BE2C (cell line): Measurements from ENCODE around the gene HOXC11.

Source experiments
- DNase-seq: peaks from one replicate; pipeline ENCODE4 v3.0.0-alpha.2; 2020
- H3K27me3 ChIP-seq: fragments of 250-450 bp; sonication (Bioruptor Pico); 2 replicates; pipeline ENCODE4 v1.5.1; 2020; ENCODE audit warnings: mild to moderate bottlenecking
- H3K36me3 ChIP-seq: fragments of 250-450 bp; sonication (Bioruptor Pico); 2 replicates; pipeline ENCODE4 v1.5.1; 2020; ENCODE audit warnings: mild to moderate bottlenecking
- H3K4me1 ChIP-seq: fragments of 250-450 bp; sonication (Bioruptor Pico); 2 replicates; pipeline ENCODE4 v1.5.1; 2020
- H3K4me3 ChIP-seq: 2 replicates; pipeline ENCODE4 v1.5.1; 2011; ENCODE audit warnings: low read depth, low read length
- H3K9me3 ChIP-seq: fragments of 250-450 bp; sonication (Bioruptor Pico); 2 replicates; pipeline ENCODE4 v1.5.1; 2020
- TF ChIP-seq, protein P1 (sequence below): IDR thresholded peaks from 2 replicates; pipeline ENCODE4 v1.5.1; 2012; ENCODE audit warnings: mild to moderate bottlenecking, low read depth, low read length

Gene HOXC11

DNA sequence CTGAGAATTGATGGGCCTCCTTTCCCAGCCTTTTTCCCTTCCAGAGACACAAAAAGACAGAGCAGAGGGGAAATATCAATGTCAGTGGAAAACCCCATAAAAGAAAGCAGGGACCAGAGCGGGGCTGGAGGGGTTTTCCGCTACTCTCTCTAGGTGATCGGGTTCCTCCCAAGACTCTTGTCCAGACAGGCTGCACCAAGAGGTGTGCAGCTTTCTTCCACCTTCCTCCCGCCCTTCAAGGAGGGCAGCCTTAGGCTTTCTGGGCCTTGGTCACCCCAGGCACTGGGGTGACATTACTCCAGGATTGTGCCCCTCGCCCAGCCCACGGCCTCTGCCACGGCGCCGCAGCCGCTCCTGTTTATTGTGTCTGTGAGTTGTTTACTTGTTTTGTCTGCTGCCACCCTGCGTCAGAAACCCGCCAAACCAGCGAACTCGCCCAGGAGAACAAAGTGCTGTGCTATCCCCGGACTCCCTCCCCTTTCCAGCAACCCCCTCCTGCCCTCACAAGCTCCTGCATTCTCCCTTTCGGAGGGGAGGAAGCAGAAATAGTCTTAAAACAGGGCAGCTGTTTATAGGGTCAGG, 48.6 kb downstream of the HOXC11 start:
- TF ChIP-seq, protein P1, sequence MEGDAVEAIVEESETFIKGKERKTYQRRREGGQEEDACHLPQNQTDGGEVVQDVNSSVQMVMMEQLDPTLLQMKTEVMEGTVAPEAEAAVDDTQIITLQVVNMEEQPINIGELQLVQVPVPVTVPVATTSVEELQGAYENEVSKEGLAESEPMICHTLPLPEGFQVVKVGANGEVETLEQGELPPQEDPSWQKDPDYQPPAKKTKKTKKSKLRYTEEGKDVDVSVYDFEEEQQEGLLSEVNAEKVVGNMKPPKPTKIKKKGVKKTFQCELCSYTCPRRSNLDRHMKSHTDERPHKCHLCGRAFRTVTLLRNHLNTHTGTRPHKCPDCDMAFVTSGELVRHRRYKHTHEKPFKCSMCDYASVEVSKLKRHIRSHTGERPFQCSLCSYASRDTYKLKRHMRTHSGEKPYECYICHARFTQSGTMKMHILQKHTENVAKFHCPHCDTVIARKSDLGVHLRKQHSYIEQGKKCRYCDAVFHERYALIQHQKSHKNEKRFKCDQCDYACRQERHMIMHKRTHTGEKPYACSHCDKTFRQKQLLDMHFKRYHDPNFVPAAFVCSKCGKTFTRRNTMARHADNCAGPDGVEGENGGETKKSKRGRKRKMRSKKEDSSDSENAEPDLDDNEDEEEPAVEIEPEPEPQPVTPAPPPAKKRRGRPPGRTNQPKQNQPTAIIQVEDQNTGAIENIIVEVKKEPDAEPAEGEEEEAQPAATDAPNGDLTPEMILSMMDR = peak; percentile 63
- Histone ChIP-seq H3K27me3 (no peaks in the 10 kb centered on the region), H3K4me1 (peaks cover 37% of the 10 kb centered on the region), H3K9me3 (no peaks in the 10 kb centered on the region), H3K4me3 (peak overlapping the region; percentile 80), H3K36me3 (no peaks in the 10 kb centered on the region)
- DNase-seq = peak; percentile 76

DNA sequence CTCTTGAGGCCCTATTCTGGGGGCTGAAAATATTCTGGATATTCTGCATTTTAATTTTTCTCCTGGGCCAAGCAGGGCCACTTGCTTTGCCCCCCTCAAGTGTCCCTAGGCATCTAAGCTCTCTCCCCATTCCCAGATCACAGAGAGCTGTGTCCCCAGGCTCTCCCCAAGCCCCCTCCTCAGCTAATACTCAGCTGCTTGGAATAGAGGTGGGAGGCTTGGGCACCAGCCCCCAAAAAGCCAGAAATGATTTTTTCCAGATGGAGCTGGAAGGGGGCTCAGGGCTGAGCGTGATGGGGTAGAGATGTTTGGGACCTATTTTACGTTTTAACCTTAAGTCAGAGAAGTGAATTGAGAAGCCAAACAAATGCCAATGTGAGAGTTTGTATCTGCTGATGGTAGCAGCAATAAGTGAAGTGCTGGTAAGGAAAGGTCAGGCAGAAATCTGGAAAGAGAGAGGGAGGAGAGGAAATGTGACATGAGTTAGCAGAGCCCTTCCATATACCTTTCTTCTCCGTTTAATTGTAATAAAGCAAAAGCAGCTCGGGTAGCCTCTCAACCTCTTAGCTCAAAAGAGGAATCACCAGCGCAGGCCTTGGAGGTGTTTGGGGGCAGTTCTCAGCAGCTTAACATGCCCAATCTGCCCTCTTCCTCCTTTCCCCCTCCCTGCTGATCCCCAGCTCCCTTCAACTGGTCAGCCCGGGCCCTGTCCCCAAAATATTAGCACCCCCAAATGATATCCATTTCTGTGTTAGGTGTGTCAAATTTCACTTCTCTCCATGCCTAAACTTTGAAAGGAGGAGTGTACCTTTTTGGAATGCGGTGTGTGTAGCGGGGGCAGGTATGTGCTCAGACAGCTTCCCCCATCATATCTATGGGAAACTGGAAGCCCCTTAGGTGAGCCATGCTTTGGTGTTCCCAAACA, 50.3 kb downstream of the HOXC11 start:
- H3K36me3 ChIP-seq = no peaks in the 10 kb centered on the region
- no peaks in the 10 kb centered on the region for H3K9me3 ChIP-seq
- no peaks in the 10 kb centered on the region for H3K27me3 ChIP-seq
- no peak for DNase-seq
- no peak overlapping the region; the same call in 1 of the 2 replicates for H3K4me3 ChIP-seq
- H3K4me1 ChIP-seq = peaks cover 41% of the 10 kb centered on the region
- TF ChIP-seq, protein P1 = no peak

DNA sequence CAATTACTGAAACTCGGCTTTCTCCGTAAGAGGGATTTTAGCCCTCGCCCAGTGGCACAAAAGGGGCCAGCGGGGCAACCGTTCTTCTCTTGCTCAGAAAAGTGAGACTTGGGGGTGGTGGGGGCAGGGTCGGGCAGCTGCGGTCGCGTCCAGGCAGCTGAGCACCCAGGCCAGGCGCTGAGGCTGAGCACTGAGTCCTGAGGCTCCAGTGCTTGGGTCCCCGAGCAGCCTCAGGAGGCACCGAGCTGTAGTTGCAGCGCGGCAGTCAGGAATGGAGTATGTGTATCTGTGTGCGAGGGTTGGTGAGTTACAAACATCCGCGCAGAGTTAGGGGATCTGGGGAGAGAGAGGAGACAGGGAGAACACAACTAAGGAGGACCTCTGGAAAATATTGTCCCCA, 51.2 kb downstream of the HOXC11 start:
- peak; percentile 56 for DNase-seq
- Histone ChIP-seq H3K27me3 (no peaks in the 10 kb centered on the region), H3K4me1 (peaks cover 41% of the 10 kb centered on the region), H3K36me3 (no peaks in the 10 kb centered on the region), H3K9me3 (no peaks in the 10 kb centered on the region), H3K4me3 (peak overlapping the region; percentile 38)
- TF ChIP-seq, protein P1 = 0 out of 2 replicates have a peak, but pooled peaks have one; percentile 8

DNA sequence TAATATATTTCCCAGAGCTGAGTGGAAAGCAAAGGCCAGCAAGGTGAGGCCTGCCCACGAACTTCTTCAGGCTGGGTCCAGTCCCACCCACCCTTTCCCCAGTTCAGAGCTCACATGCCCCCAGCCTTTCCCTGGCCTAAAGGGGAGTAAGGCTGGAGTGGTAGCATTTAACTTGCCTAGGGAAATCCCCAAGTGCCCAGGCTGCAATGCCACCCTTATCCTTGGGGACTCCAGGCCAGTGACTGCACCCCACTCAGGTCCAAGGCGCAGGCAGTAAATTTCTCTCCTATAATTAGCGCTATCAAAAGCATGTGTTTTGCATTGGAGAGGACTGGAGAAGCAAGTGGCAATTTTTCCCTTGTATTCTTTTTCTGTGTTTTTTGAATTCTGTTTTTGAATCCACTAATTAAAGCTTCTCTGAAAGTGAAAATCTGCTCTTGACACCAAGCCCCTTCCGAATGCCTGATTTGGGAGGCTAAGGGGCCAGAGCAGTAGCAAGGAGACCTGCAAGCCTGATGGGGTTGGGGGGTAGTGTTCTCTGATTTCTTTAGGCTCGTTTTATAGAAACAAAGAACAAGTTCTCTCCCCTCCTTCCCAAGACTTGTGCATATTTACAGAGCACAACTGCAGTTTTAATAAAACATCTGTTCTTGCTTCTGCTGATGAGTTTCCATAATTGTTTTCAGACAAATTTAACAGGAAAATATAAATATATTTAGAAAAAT, 51.8 kb downstream of the HOXC11 start:
- no peak for DNase-seq
- Histone ChIP-seq H3K4me3 (peak overlapping the region; percentile 38; the same call in 1 of the 2 replicates), H3K4me1 (peaks cover 41% of the 10 kb centered on the region), H3K9me3 (no peaks in the 10 kb centered on the region), H3K36me3 (no peaks in the 10 kb centered on the region), H3K27me3 (no peaks in the 10 kb centered on the region)
- TF ChIP-seq, protein P1 = no peak

DNA sequence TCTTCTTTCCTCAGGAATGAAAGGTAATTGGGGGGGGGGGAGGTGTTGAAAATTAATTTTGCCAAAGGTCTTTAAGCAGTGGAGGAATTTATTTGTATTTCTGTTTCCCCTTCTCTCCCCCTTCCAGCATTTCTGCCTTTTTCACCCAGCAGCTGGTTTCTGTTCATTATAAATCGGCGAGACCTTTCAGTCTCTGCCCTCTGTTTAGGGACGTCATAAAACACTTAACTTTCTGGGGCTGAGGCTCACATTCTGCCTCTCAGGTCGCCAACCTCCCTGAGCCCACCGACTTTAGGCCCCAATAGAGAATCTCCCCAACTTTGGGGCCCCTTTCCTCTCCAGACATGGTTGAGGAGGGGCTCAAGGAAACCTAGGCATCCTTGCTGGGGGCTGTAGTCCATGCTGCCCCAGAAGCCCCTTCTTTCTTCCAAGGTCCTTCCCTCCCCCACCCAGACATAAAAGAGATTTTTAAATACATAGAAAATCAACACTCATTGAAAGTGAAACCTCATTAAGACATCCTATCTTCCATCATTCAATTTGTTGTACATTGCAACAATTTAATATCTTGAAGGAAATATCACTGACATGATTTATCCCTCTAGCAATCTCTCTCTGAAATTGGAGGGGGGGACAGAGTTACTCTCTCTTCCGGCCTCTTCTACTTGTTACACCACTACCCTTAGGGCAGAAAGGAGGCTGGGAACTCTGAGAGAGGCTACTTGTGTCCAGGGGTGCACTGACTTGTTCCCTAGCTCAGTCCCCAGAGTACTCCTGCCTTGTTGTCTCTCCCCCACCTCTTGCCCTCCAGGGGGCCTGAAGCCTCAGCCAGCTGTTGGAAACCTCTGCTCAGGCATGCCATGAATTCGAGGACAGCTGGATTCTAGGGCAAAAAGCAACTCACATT, 52.8 kb downstream of the HOXC11 start:
- H3K4me1 ChIP-seq = peaks cover 34% of the 10 kb centered on the region
- H3K27me3 ChIP-seq = no peaks in the 10 kb centered on the region
- TF ChIP-seq, protein P1 = peak; percentile 33
- no peaks in the 10 kb centered on the region for H3K9me3 ChIP-seq
- H3K36me3 ChIP-seq = no peaks in the 10 kb centered on the region
- no peak for DNase-seq
- no peak overlapping the region for H3K4me3 ChIP-seq
